Aorta (tissue), 5 donors: ENCODE data around the gene CTTNBP2NL. TPM values are rescaled to one million over a fixed set of nuclear protein-coding genes. Genes with fewer than 3 reads are reported as not detected.
"Not testable (repeated sequence)": the region's sequence is repeated elsewhere in the genome, so short reads cannot be mapped to it uniquely, and the experiment has no call there.

Experiments used
- ATAC-seq: fragments of 200-7000 bp; cut with Tn5 transposase; one replicate; pipeline ENCODE4 v1.9.1; 2022; ENCODE audit warnings: moderate library complexity; ENCODE audit not compliant: low FRiP score
- DNase-seq, 2 donors: peaks; one replicate each; pipeline ENCODE4 v3.0.0-alpha.2; 2020
- H3K27ac ChIP-seq, 2 donors: one replicate each; pipeline ENCODE4 v1.5.1; 2013; ENCODE audit warnings: low read length in 2 of 2, mild to moderate bottlenecking in 2 of 2, moderate library complexity in 2 of 2, control low read depth in 1 of 2, inconsistent platforms in 1 of 2, low read depth in 1 of 2
- H3K27me3 ChIP-seq, 2 donors: one replicate each; pipeline ENCODE4 v1.6.1; 2013; ENCODE audit warnings: control low read depth in 1 of 2, low read length in 1 of 2, mild to moderate bottlenecking in 1 of 2, moderate library complexity in 1 of 2; ENCODE audit not compliant: insufficient read depth in 2 of 2, control insufficient read depth in 1 of 2
- H3K36me3 ChIP-seq, 2 donors: one replicate each; pipeline ENCODE4 v1.6.1; 2013; ENCODE audit warnings: control low read depth in 1 of 2, low read length in 1 of 2, mild to moderate bottlenecking in 1 of 2; ENCODE audit not compliant: insufficient read depth in 2 of 2, control insufficient read depth in 1 of 2
- H3K4me1 ChIP-seq, 2 donors: one replicate each; pipeline ENCODE4 v1.6.1; 2013; ENCODE audit warnings: low read length in 2 of 2, control low read depth in 1 of 2, mild to moderate bottlenecking in 1 of 2, moderate library complexity in 1 of 2; ENCODE audit not compliant: insufficient read depth in 2 of 2, control insufficient read depth in 1 of 2
- H3K4me3 ChIP-seq, 2 donors: one replicate each; pipeline ENCODE4 v1.5.1; 2013; ENCODE audit warnings: low read length in 2 of 2, control low read depth in 1 of 2, mild to moderate bottlenecking in 1 of 2
- H3K9me3 ChIP-seq: one replicate; pipeline ENCODE4 v1.6.1; 2013; ENCODE audit warnings: mild to moderate bottlenecking, low read length; ENCODE audit not compliant: control insufficient read depth
- WGBS, 2 donors: extraction: QIAGEN DNeasy Blood & Tissue Kit; methylation state at CpG; one replicate each; pipeline ENCODE4 v1.1.7; 2013; 5-methylcytosine and 5-hydroxymethylcytosine counted together
- intact Hi-C, 2 donors: fragments of 100-400 bp; cut with DNase I; formaldehyde crosslinking; loops; one replicate each; pipeline versions ENCODE4 v1.14.2 to v1.15.0; 2022
- polyA plus RNA-seq, 2 donors: library from polyadenylated mRNA; stranded (reverse); fragments of 200-250 nt; gene quantifications; one replicate each; pipeline ENCODE4 v1.2.3, GENCODE V29; 2013
- total RNA-seq, 2 donors: library from RNA; stranded (reverse); fragmentation: NEBNext Ultra II Directional; extraction: Animal tissue kit (Norgen Biotek cat#: 25700); gene quantifications; one replicate each; pipeline ENCODE4 v1.2.1, GENCODE V29; 2021
- donor health status: healthy with polysubstance abuse.
- donor health status: Bipolar disorder and iron deficiency.
- donor health status: DM: no; HTN: no; CAD: no.
- donor health status: DM: no; HTN: no; CAD: no.
- donor health status: DM: yes; HTN: yes; CAD: no.

CTTNBP2NL gene
- total and polyA plus RNA-seq, 4 donors, result 7.9 to 65.8 (median 34.4) TPM

DNA sequence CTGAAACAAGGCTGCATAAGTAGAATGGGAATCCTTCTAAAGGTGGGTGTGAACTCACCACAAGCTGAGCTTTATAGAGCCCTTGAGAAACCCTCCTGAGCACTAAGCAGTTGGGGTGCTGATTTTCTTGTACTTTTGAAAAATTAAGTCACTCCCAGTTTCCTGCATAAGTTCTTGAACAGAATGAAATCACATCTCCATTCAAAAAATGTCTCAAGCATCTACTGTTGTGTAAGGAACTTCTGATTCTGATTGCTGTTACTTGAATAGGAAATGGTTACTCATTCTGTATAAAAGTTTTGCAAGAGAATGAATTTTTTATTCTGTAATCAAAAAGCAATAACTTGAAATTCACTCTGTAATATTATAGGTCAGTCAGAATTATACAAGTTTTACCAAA lies 61.9 kb downstream of the CTTNBP2NL start:
- DNase-seq, result no peak
- Histone ChIP-seq H3K9me3 (no peaks in the 10 kb centered on the region), H3K27me3 (no peaks in the 10 kb centered on the region), H3K36me3 (peaks cover 10 to 11% of the 10 kb centered on the region in 2 donors), H3K27ac (no peak overlapping the region), H3K4me1 (no peaks in the 10 kb centered on the region), H3K4me3 (no peak overlapping the region)
- intact Hi-C loops, result no loop called here
- ATAC-seq, result no peak

DNA sequence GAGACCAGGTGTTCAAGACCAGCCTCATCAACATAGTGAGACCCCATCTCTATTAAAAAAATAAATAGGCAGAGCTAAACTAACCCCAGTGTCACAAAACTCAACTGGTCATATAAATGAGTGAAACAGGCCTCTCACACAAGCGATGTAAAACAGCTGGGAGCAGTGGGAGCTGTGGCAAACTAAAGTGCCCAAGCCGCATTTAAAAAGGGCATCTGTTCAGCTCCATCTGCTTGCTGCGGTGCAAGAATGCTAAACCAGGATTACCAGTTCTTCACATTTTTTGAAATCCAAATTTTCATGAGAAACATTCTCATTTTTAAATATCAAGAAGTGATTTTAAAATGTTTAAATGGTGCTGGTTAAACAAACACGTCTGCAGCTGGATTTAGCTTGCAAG lies 62.7 kb downstream of the CTTNBP2NL start:
- H3K4me1 ChIP-seq, result no peaks in the 10 kb centered on the region
- no peak for DNase-seq
- intact Hi-C loops, result no loop called here
- no peak overlapping the region for H3K27ac ChIP-seq
- peaks cover 10 to 11% of the 10 kb centered on the region in 2 donors for H3K36me3 ChIP-seq
- no peaks in the 10 kb centered on the region for H3K27me3 ChIP-seq
- no peaks in the 10 kb centered on the region for H3K9me3 ChIP-seq
- WGBS, 2 donors, result 80 to 86% methylated on average over 4 of the region's 4 CpGs
- no peak overlapping the region for H3K4me3 ChIP-seq
- ATAC-seq, result no peak

DNA sequence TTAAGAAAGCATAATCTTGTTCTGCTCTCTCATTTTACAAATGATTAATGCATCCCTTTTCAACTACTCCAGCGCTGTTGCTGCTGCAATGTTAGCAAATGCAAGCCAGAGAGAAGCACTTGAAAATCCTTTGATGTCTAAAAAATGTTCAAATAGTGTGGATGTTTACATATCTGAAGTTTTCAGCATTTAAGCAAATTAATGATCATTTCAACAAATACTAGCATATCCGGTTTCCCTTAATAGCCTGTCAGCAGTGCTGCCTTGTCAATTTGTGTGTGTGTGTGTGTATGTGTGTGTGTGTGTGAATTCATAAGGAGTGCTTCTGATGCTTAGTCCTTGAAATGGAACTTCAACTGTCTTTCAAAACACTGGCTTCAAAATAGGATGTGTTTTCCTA lies 64.6 kb downstream of the CTTNBP2NL start:
- DNase-seq, result no peak
- Histone ChIP-seq H3K4me1 (no peaks in the 10 kb centered on the region), H3K4me3 (no peak overlapping the region), H3K9me3 (no peaks in the 10 kb centered on the region), H3K27ac (no peak overlapping the region), H3K27me3 (no peaks in the 10 kb centered on the region), H3K36me3 (peaks cover 10 to 11% of the 10 kb centered on the region in 2 donors)
- intact Hi-C loops, result loop anchor here in 1 of 2 donors (10.0 kb wide), 1 partner anchor 244 kb away; the partner anchor contains the start of gene RHOC
- ATAC-seq, result no peak
- 83 to 88% methylated on average over 2 of the region's 2 CpGs for WGBS, 2 donors

GRCh38 chr1:112461200-112461871 lies 65.3 kb downstream of the CTTNBP2NL start:
- WGBS, 2 donors, result 66 to 71% methylated on average over 3 of the region's 3 CpGs
- Histone ChIP-seq H3K4me3 (no peak overlapping the region), H3K27ac (no peak overlapping the region), H3K4me1 (no peaks in the 10 kb centered on the region), H3K36me3 (peaks cover 5 to 9% of the 10 kb centered on the region in 2 donors), H3K9me3 (no peaks in the 10 kb centered on the region), H3K27me3 (no peaks in the 10 kb centered on the region)
- DNase-seq, result no peak
- intact Hi-C loops, result loop anchor here in 1 of 2 donors (10.0 kb wide), 1 partner anchor 243 kb away; the partner anchor contains the start of gene RHOC
- ATAC-seq, result no peak

DNA sequence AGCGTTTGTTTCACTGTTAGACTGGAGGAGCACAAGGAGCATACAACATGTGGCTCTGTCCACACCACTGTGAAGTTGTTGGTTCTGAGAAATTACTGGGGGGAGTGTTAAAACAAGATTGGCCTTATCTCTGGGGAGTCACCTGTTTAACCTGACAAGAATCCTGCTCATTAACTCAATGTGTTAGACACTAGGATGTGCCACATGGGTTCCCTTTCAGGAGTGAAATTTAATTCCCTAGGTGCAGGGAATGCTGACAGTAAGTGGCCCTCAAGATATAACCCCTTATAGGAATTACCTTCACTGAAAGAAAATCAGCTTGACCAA lies 66.9 kb downstream of the CTTNBP2NL start:
- peak overlapping the region in 1 of 2 donors; percentile 22 for H3K27ac ChIP-seq
- no peaks in the 10 kb centered on the region for H3K4me1 ChIP-seq
- no peak for ATAC-seq
- intact Hi-C loops, result loop anchor here in 1 of 2 donors (10.0 kb wide), 1 partner anchor 242 kb away; the partner anchor contains the start of gene RHOC
- no peak for DNase-seq
- 71 to 82% methylated on average over 1 of the region's 1 CpG for WGBS, 2 donors
- H3K36me3 ChIP-seq, result no peaks in the 10 kb centered on the region
- no peaks in the 10 kb centered on the region for H3K27me3 ChIP-seq
- H3K9me3 ChIP-seq, result no peaks in the 10 kb centered on the region
- no peak overlapping the region for H3K4me3 ChIP-seq

DNA sequence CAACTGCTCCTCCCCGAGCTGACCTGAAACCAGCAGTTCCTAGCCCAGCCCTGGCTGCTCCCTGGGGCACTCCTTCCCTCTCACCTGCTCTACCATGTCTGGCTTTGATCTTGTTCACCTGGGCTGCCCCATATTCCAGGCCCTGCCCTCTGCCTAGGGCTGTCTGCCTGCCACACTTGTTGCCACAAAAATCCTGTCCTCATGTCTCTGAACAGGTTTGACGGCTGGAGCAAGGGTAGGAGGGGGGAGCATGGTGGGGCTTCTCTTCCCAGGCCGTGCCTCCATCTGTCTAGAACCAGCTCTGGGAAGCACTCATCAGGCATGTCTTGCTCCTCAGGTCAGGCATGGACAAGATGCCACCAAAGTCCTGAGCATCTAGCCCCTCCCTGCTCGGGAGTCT lies 68.5 kb downstream of the CTTNBP2NL start:
- Histone ChIP-seq H3K27me3 (no peaks in the 10 kb centered on the region), H3K27ac (no peak overlapping the region), H3K4me1 (no peaks in the 10 kb centered on the region), H3K4me3 (no peak overlapping the region), H3K36me3 (no peaks in the 10 kb centered on the region), H3K9me3 (no peaks in the 10 kb centered on the region)
- WGBS, 2 donors, result 66 to 73% methylated on average over 4 of the region's 4 CpGs
- intact Hi-C loops, result loop anchor here (2.0 to 10.0 kb wide), 2 partner anchors 68 to 240 kb away; partner anchors contain the start of genes CTTNBP2NL (in 1 of the 2) and RHOC (in 1 of the 2)
- ATAC-seq (no peak), DNase-seq (no peak)

DNA sequence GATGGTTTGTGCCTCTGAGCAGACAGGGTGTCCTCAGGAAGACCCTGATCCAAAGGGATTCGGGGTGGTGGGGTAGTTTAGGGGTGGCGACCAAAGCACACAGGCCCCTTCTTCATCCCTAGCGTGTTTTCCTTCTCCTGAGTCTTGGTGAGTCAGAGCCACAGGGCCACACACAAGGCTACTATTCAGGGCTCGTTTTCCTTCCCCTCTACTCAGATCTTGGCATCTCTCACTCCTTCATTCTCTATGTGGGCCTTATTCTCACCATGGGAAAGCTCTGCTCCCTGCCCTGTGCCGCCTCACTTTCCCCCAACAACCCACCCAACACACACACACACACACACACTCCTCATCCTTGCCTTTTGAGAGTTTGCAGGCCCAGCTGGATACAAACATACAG lies 69.1 kb downstream of the CTTNBP2NL start:
- Histone ChIP-seq H3K4me1 (no peaks in the 10 kb centered on the region), H3K9me3 (no peaks in the 10 kb centered on the region), H3K27ac (no peak overlapping the region), H3K27me3 (no peaks in the 10 kb centered on the region), H3K4me3 (no peak overlapping the region), H3K36me3 (no peaks in the 10 kb centered on the region)
- ATAC-seq, result no peak
- intact Hi-C loops, result loop anchor here (2.0 to 10.0 kb wide), 2 partner anchors 68 to 240 kb away; partner anchors contain the start of genes CTTNBP2NL (in 1 of the 2) and RHOC (in 1 of the 2)
- 41 to 44% methylated on average over 5 of the region's 5 CpGs for WGBS, 2 donors
- DNase-seq, result peak in 1 of 2 donors; percentile 38

DNA sequence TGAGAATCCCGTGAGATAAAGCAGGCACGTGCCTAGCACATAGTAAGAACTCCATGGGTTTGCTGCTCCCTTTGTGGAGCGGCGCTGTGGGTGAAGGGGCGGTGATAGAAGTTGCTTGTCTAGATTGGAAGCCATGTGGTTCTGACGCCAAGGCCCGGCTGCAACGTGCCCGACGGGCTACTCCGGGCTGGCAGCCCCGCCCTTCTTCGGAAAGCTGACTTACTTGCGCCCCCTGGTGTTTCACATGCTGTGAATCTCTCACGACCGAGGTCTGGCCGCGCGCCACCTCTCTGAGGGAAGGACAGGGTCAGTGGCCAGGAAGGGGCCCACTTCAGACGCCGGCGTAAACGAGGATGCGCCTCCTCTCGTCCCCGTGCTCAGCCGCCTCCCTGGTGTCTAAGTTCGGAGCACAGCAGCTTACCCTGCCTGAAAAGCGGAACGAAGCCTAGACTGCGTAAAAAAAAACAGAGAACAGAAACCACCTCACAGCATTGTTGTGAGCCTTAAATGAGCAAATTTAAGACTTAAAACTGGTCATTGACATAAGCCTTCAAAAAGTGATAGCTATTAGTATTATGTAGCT lies 70.2 kb downstream of the CTTNBP2NL start:
- peak; percentile 98 for DNase-seq

GRCh38 chr1:112470324-112470723 lies 74.3 kb downstream of the CTTNBP2NL start:
- H3K36me3 ChIP-seq, H3K9me3 ChIP-seq, DNase-seq, H3K27me3 ChIP-seq, H3K4me1 ChIP-seq, intact Hi-C loops, ATAC-seq, H3K27ac ChIP-seq, H3K4me3 ChIP-seq: not testable (repeated sequence)
- WGBS, 2 donors, result 65 to 73% methylated on average over 7 of the region's 7 CpGs

More for the DNA sequence above, 70.2 kb downstream of the CTTNBP2NL start:
- Histone ChIP-seq H3K4me1 (no peaks in the 10 kb centered on the region), H3K27me3 (no peaks in the 10 kb centered on the region), H3K4me3 (peak overlapping the region; percentile 38 to 63), H3K9me3 (no peaks in the 10 kb centered on the region), H3K36me3 (no peaks in the 10 kb centered on the region), H3K27ac (peak overlapping the region in 1 of 2 donors; percentile 60)
- intact Hi-C loops, result loop anchor here (1.0 to 10.0 kb wide), 2 partner anchors 75 to 239 kb away; partner anchors contain the start of gene RHOC (in 1 of the 2)
- ATAC-seq, result peak; percentile 96
- WGBS, 2 donors, result 0 to 1% methylated on average over 31 of the region's 31 CpGs
